ENCODE results near the gene FAM241B.

The FAM241B gene

GRCh38 chr10:69642747-69643146 lies 12.7 kb downstream of the FAM241B start:
- H3K4me3 ChIP-seq (ENCODE audit: control insufficient read depth, low read depth, low read length) = no peak overlapping the region
- no peak for DNase-seq (ENCODE audit: low read depth)
- TF ChIP-seq CTCF (conservative IDR thresholded peaks at IDR 0.05; ENCODE audit: control insufficient read depth, insufficient read depth, low read depth, low read length) = no peak

DNA sequence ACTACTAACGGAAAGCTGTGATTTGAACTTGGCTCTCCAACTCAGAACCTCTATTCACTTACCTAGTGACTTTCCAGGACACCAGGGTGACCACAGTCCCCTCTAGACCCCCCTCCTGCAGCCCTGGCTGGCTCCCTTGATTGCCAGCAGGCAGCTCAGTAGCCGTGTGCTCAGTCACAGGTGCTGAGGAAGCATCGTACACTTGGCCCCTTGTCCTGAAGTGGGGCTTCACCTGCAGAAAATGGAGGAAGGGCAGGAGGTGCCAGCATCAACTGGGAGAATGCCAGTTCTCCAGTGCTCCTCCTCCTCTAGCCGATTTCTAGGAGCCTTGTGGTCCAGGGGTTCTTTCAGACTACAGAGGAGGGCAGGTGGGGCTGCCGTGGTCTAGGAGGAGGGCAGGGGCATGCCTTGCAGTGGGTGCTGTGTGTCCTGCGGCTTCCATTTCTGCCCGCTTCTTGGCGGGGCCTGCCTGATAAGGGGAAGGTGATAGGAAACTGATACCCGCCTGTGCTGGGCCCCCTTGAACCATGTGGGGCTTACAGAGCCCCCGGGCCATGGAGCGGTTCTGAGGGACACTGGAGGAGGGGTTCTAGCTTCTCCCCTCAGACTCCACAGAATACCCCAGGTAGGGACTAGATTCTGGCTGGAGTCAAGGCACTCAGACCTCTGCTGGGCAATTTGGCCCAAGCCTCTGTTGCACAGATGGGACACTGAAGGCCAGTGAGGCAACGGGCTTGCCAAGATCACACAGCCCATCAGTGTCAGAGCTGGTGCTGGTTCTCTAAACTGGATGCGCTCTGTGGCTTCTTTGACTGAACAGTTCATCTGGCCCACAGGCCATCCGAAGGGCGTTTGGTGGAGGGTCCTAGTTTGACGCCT lies 14.0 kb downstream of the FAM241B start:
- TF ChIP-seq CTCF (conservative IDR thresholded peaks at IDR 0.05; ENCODE audit: control insufficient read depth, insufficient read depth, low read depth, low read length) = no peak
- DNase-seq (ENCODE audit: low read depth) = no peak
- no peak overlapping the region for H3K4me3 ChIP-seq (ENCODE audit: control insufficient read depth, low read depth, low read length)

DNA sequence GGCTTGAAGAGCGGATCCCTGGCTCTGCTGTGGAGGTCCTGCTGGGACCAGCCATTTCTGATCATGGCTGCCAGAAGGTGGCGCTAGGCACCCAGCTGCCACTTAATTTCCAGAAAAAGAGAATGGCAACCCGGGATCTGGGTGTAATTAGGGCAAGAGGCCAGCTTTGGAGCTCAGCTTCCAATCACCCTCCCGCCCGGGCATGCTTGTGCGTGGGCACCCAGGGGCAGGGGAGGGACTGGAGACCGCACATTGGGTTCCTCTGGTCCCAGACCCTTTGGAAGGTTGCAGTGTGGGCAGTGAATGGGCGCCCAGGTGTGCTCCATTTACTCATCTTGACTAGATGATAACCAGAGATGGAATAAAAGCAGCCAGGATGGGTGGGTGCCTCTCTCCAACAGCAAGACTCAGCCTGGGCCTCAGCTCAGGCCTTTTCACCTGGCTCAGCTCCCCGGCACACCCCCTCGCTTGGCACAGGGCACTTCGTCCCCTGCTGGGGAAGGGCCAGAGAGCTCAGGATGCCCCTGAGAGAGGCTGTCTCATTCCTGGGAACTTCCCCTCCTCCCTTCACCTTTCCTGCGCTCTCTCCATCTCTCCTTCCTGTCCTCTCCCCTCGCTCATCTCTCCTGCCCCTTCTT lies 14.7 kb downstream of the FAM241B start:
- DNase-seq (ENCODE audit: low read depth) = peak; percentile 46
- H3K4me3 ChIP-seq (ENCODE audit: control insufficient read depth, low read depth, low read length) = no peak overlapping the region
- TF ChIP-seq CTCF (conservative IDR thresholded peaks at IDR 0.05; ENCODE audit: control insufficient read depth, insufficient read depth, low read depth, low read length) = peak; percentile 79

DNA sequence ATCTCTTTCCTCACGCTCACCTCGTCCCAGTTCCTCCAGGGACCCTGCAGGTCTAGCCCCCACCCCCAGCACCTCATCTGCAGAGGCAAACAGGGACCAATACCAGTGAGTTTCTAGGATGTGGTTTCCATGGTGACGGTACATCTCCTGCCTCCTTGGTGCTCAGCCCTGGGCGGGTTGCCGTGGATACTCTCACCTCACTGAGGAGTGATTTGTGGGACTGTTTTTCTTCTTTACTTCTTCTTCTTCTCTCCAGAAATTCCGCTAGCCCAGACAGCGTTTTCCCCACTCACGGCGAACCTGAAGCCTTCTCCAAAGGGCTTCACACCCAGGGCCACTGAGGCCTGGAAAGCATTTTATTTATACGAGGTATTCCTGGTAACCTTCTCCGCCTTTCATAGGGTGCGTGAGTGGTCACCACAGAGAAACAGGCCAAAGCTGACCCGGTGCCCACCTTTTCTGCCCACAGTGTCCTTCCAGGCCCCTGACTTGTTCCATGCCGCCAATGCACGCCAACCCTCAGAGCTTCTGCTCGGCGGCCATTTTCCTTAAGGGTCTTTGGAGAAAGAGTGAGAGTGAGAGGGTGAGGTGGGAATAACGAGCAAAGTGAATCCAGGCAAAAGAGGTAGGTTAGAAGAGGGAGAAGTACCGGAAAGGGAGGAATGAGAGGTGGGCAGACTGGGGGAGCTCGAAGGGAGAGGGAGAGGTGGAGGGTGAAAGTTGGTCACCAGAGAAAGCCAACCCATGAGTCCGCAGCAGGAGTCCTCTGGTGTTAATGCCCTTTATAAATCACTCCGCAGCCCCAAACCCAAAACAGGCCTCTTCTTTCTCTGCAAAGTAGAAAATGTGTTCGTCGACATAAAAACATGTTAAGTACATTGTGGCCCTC lies 15.5 kb downstream of the FAM241B start:
- no peak overlapping the region for H3K4me3 ChIP-seq (ENCODE audit: control insufficient read depth, low read depth, low read length)
- TF ChIP-seq CTCF (conservative IDR thresholded peaks at IDR 0.05; ENCODE audit: control insufficient read depth, insufficient read depth, low read depth, low read length) = no peak
- DNase-seq (ENCODE audit: low read depth) = no peak

DNA sequence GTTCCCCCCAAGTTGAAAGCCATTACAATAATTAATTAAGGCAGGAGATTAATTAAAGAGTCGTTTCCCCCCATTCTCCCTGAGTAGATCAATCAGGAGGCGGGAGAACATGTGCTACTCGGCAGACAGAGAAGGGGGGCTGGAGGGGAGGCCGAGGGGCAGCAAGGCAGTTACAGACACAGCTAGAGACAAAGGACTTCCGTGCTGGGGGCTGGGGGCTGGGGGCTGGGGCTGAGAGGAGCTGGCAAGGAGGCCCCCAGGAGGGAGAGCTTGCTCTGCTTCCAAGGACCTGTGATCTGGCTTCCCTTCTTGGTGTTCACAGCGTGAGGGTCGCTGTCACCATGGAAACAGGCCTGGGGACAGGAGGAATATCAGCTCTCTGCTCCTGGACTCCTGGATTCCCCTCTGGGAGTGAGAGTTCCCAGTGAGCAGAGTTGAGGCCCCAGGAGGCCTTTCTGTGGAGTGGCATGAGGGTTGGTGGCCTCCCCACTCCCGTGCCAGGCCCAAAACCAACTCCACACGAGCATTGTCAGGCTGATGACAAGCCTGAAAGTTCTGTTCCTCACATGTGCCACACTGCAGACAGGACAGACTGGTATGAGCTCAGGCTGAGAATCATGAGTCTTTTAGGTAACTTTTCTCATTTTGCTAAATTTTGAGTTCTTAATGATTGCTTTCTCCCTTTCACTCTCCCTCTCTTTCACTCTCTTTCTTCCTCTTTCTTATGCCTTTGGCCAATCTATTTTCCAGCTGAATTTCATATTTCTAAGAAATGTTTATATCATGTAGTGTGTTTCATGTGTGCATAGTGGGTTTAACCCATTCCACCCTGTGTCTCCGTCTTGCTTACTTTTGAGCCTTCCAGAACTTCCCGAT lies 16.4 kb downstream of the FAM241B start:
- H3K4me3 ChIP-seq (ENCODE audit: control insufficient read depth, low read depth, low read length) = no peak overlapping the region
- no peak for TF ChIP-seq CTCF (conservative IDR thresholded peaks at IDR 0.05; ENCODE audit: control insufficient read depth, insufficient read depth, low read depth, low read length)
- DNase-seq (ENCODE audit: low read depth) = no peak

DNA sequence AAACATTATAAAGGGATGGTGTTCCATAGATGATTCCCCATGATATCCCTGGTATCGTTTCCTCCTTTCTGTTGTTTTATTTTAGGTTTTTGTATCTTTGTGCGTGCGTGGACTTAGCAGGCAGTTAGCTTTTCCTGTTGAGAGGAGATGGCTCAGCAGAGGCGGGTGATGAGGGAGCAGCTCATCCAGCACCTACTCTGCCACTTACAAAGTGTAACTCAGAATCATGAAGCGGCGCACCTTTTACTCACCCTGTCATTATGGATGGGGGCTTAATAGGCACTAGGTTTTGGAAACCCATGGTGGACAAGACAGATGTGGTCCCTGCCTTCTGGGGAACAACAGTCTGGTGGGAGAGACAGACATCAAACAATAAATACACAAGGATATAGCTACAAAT lies 17.1 kb downstream of the FAM241B start:
- H3K4me3 ChIP-seq (ENCODE audit: control insufficient read depth, low read depth, low read length) = no peak overlapping the region
- DNase-seq (ENCODE audit: low read depth) = no peak
- no peak for TF ChIP-seq CTCF (conservative IDR thresholded peaks at IDR 0.05; ENCODE audit: control insufficient read depth, insufficient read depth, low read depth, low read length)
